Measurements from ENCODE around the gene NIPBL.
"Not testable (repeated sequence)": the region's sequence is repeated elsewhere in the genome, so short reads cannot be mapped to it uniquely, and the experiment has no call there.

Gene NIPBL

GRCh38 chr5:36900283-36900682 is 23.7 kb downstream of the NIPBL start:
- Histone ChIP-seq H3K4me3 (ENCODE audit: insufficient read depth, low read depth, low read length, poor library complexity, severe bottlenecking) (no peak overlapping the region), H3K4me1 (ENCODE audit: control insufficient read depth, insufficient read depth, low read length, poor library complexity, severe bottlenecking) (peaks cover 7% of the 10 kb centered on the region), H3K27ac (ENCODE audit: insufficient read depth, low read length, poor library complexity, severe bottlenecking) (no peak overlapping the region), H3K27me3 (replicated peaks; ENCODE audit: control insufficient read depth, insufficient read depth, low read length, poor library complexity, severe bottlenecking) (no peaks in the 10 kb centered on the region), H3K36me3 (ENCODE audit: control insufficient read depth, insufficient read depth, low read length) (no peaks in the 10 kb centered on the region), H3K9me3 (ENCODE audit: control insufficient read depth, low read length) (no peaks in the 10 kb centered on the region)
- no peak for DNase-seq

- not testable (repeated sequence) for H3K4me1 ChIP-seq (ENCODE audit: control insufficient read depth, insufficient read depth, low read length, poor library complexity, severe bottlenecking); H3K9me3 ChIP-seq (ENCODE audit: control insufficient read depth, low read length); H3K4me3 ChIP-seq (ENCODE audit: insufficient read depth, low read depth, low read length, poor library complexity, severe bottlenecking); DNase-seq; H3K27me3 ChIP-seq (replicated peaks; ENCODE audit: control insufficient read depth, insufficient read depth, low read length, poor library complexity, severe bottlenecking); H3K27ac ChIP-seq (ENCODE audit: insufficient read depth, low read length, poor library complexity, severe bottlenecking); H3K36me3 ChIP-seq (ENCODE audit: control insufficient read depth, insufficient read depth, low read length)
These were observed 24.5 kb downstream of the NIPBL start for GRCh38 chr5:36901077-36901476.

GRCh38 chr5:36901856-36902255 is 25.3 kb downstream of the NIPBL start:
- Histone ChIP-seq H3K4me1 (ENCODE audit: control insufficient read depth, insufficient read depth, low read length, poor library complexity, severe bottlenecking) (peaks cover 5% of the 10 kb centered on the region), H3K9me3 (ENCODE audit: control insufficient read depth, low read length) (no peaks in the 10 kb centered on the region), H3K27ac (ENCODE audit: insufficient read depth, low read length, poor library complexity, severe bottlenecking) (no peak overlapping the region), H3K27me3 (replicated peaks; ENCODE audit: control insufficient read depth, insufficient read depth, low read length, poor library complexity, severe bottlenecking) (no peaks in the 10 kb centered on the region), H3K36me3 (ENCODE audit: control insufficient read depth, insufficient read depth, low read length) (no peaks in the 10 kb centered on the region), H3K4me3 (ENCODE audit: insufficient read depth, low read depth, low read length, poor library complexity, severe bottlenecking) (no peak overlapping the region)
- DNase-seq, result no peak

- no peaks in the 10 kb centered on the region for H3K27me3 ChIP-seq (replicated peaks; ENCODE audit: control insufficient read depth, insufficient read depth, low read length, poor library complexity, severe bottlenecking)
- no peaks in the 10 kb centered on the region for H3K9me3 ChIP-seq (ENCODE audit: control insufficient read depth, low read length)
- no peak for DNase-seq
- no peak overlapping the region for H3K4me3 ChIP-seq (ENCODE audit: insufficient read depth, low read depth, low read length, poor library complexity, severe bottlenecking)
- no peak overlapping the region for H3K27ac ChIP-seq (ENCODE audit: insufficient read depth, low read length, poor library complexity, severe bottlenecking)
- H3K4me1 ChIP-seq (ENCODE audit: control insufficient read depth, insufficient read depth, low read length, poor library complexity, severe bottlenecking), result peaks cover 5% of the 10 kb centered on the region
- H3K36me3 ChIP-seq (ENCODE audit: control insufficient read depth, insufficient read depth, low read length), result no peaks in the 10 kb centered on the region
These were observed 25.8 kb downstream of the NIPBL start for GRCh38 chr5:36902353-36902752.

GRCh38 chr5:36904677-36905076 is 28.1 kb downstream of the NIPBL start:
- no peaks in the 10 kb centered on the region for H3K36me3 ChIP-seq (ENCODE audit: control insufficient read depth, insufficient read depth, low read length)
- H3K27ac ChIP-seq (ENCODE audit: insufficient read depth, low read length, poor library complexity, severe bottlenecking), result no peak overlapping the region
- no peaks in the 10 kb centered on the region for H3K27me3 ChIP-seq (replicated peaks; ENCODE audit: control insufficient read depth, insufficient read depth, low read length, poor library complexity, severe bottlenecking)
- no peak overlapping the region for H3K4me3 ChIP-seq (ENCODE audit: insufficient read depth, low read depth, low read length, poor library complexity, severe bottlenecking)
- no peaks in the 10 kb centered on the region for H3K9me3 ChIP-seq (ENCODE audit: control insufficient read depth, low read length)
- DNase-seq, result no peak
- H3K4me1 ChIP-seq (ENCODE audit: control insufficient read depth, insufficient read depth, low read length, poor library complexity, severe bottlenecking), result peaks cover 10% of the 10 kb centered on the region

GRCh38 chr5:36908544-36909260 is 32.1 kb downstream of the NIPBL start:
- DNase-seq, result no peak
- H3K9me3 ChIP-seq (ENCODE audit: control insufficient read depth, low read length), result no peaks in the 10 kb centered on the region
- H3K4me1 ChIP-seq (ENCODE audit: control insufficient read depth, insufficient read depth, low read length, poor library complexity, severe bottlenecking), result peaks cover 19% of the 10 kb centered on the region
- no peak overlapping the region for H3K4me3 ChIP-seq (ENCODE audit: insufficient read depth, low read depth, low read length, poor library complexity, severe bottlenecking)
- no peaks in the 10 kb centered on the region for H3K27me3 ChIP-seq (replicated peaks; ENCODE audit: control insufficient read depth, insufficient read depth, low read length, poor library complexity, severe bottlenecking)
- H3K36me3 ChIP-seq (ENCODE audit: control insufficient read depth, insufficient read depth, low read length), result no peaks in the 10 kb centered on the region
- no peak overlapping the region for H3K27ac ChIP-seq (ENCODE audit: insufficient read depth, low read length, poor library complexity, severe bottlenecking)

GRCh38 chr5:36915653-36916052 is 39.1 kb downstream of the NIPBL start:
- Histone ChIP-seq H3K4me1 (ENCODE audit: control insufficient read depth, insufficient read depth, low read length, poor library complexity, severe bottlenecking) (no peaks in the 10 kb centered on the region), H3K4me3 (ENCODE audit: insufficient read depth, low read depth, low read length, poor library complexity, severe bottlenecking) (no peak overlapping the region), H3K36me3 (ENCODE audit: control insufficient read depth, insufficient read depth, low read length) (no peaks in the 10 kb centered on the region), H3K27me3 (replicated peaks; ENCODE audit: control insufficient read depth, insufficient read depth, low read length, poor library complexity, severe bottlenecking) (no peaks in the 10 kb centered on the region), H3K9me3 (ENCODE audit: control insufficient read depth, low read length) (no peaks in the 10 kb centered on the region), H3K27ac (ENCODE audit: insufficient read depth, low read length, poor library complexity, severe bottlenecking) (no peak overlapping the region)
- no peak for DNase-seq

- H3K27me3 ChIP-seq (replicated peaks; ENCODE audit: control insufficient read depth, insufficient read depth, low read length, poor library complexity, severe bottlenecking); DNase-seq; H3K4me1 ChIP-seq (ENCODE audit: control insufficient read depth, insufficient read depth, low read length, poor library complexity, severe bottlenecking); H3K9me3 ChIP-seq (ENCODE audit: control insufficient read depth, low read length); H3K4me3 ChIP-seq (ENCODE audit: insufficient read depth, low read depth, low read length, poor library complexity, severe bottlenecking); H3K27ac ChIP-seq (ENCODE audit: insufficient read depth, low read length, poor library complexity, severe bottlenecking); H3K36me3 ChIP-seq (ENCODE audit: control insufficient read depth, insufficient read depth, low read length): not testable (repeated sequence)
These were observed 40.0 kb downstream of the NIPBL start for GRCh38 chr5:36916614-36917013.

GRCh38 chr5:36917358-36917757 is 40.8 kb downstream of the NIPBL start:
- H3K4me1 ChIP-seq (ENCODE audit: control insufficient read depth, insufficient read depth, low read length, poor library complexity, severe bottlenecking); H3K9me3 ChIP-seq (ENCODE audit: control insufficient read depth, low read length); H3K27me3 ChIP-seq (replicated peaks; ENCODE audit: control insufficient read depth, insufficient read depth, low read length, poor library complexity, severe bottlenecking); H3K36me3 ChIP-seq (ENCODE audit: control insufficient read depth, insufficient read depth, low read length); DNase-seq; H3K27ac ChIP-seq (ENCODE audit: insufficient read depth, low read length, poor library complexity, severe bottlenecking); H3K4me3 ChIP-seq (ENCODE audit: insufficient read depth, low read depth, low read length, poor library complexity, severe bottlenecking): not testable (repeated sequence)

- H3K4me1 ChIP-seq (ENCODE audit: control insufficient read depth, insufficient read depth, low read length, poor library complexity, severe bottlenecking), result no peaks in the 10 kb centered on the region
- no peak for DNase-seq
- no peak overlapping the region for H3K4me3 ChIP-seq (ENCODE audit: insufficient read depth, low read depth, low read length, poor library complexity, severe bottlenecking)
- no peaks in the 10 kb centered on the region for H3K36me3 ChIP-seq (ENCODE audit: control insufficient read depth, insufficient read depth, low read length)
- H3K27me3 ChIP-seq (replicated peaks; ENCODE audit: control insufficient read depth, insufficient read depth, low read length, poor library complexity, severe bottlenecking), result no peaks in the 10 kb centered on the region
- H3K27ac ChIP-seq (ENCODE audit: insufficient read depth, low read length, poor library complexity, severe bottlenecking), result no peak overlapping the region
- H3K9me3 ChIP-seq (ENCODE audit: control insufficient read depth, low read length), result no peaks in the 10 kb centered on the region
These were observed 42.7 kb downstream of the NIPBL start for GRCh38 chr5:36919238-36919637.

All from effector memory CD4-positive, alpha-beta T cell (primary cell).